Measurements from ENCODE around the gene NDUFAF7. TPM values are rescaled to one million over a fixed set of nuclear protein-coding genes. Genes with fewer than 3 reads are reported as not detected.

NDUFAF7 gene, protein sequence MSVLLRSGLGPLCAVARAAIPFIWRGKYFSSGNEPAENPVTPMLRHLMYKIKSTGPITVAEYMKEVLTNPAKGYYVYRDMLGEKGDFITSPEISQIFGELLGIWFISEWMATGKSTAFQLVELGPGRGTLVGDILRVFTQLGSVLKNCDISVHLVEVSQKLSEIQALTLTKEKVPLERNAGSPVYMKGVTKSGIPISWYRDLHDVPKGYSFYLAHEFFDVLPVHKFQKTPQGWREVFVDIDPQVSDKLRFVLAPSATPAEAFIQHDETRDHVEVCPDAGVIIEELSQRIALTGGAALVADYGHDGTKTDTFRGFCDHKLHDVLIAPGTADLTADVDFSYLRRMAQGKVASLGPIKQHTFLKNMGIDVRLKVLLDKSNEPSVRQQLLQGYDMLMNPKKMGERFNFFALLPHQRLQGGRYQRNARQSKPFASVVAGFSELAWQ
- 9.6 TPM for polyA plus RNA-seq (2013, experiment 1 of 2)
- polyA plus RNA-seq (2013, experiment 2 of 2), result 9.9 TPM

GRCh38 chr2:37231241-37232130, at the start of gene NDUFAF7, which contains the start of gene CEBPZ:
NDUFAF7 (plus strand) TSS chr2:37231658; CDS start chr2:37231706, 48 bp downstream.
CEBPZ (minus strand) TSS chr2:37231596; CDS start chr2:37231567, 29 bp downstream.
- Histone ChIP-seq H3K4ac (ENCODE audit: low read depth in 1 of 2, low read length in 2 of 2) (peak within 1 kb of the TSS; percentile 90 to 98), H2AK5ac (ENCODE audit: low read length, severe bottlenecking) (peak within 1 kb of the TSS; percentile 65), H3K23ac (ENCODE audit: low read length in 2 of 2) (peak within 1 kb of the TSS in 1 of 2 experiments; percentile 50), H3K9ac (ENCODE audit: low read length) (peak within 1 kb of the TSS; percentile 99), H3K4me3 (ENCODE audit: insufficient read depth in 1 of 2, low read depth in 1 of 2, low read length in 2 of 2) (peak within 1 kb of the TSS; percentile 88 to 95), H3K27ac (ENCODE audit: low read length, poor library complexity, severe bottlenecking) (peak within 1 kb of the TSS; percentile 96), H3K4me2 (ENCODE audit: low read length, poor library complexity, severe bottlenecking) (peak within 1 kb of the TSS; percentile 100), H3K79me1 (replicated peaks; ENCODE audit: low read length, poor library complexity, severe bottlenecking) (peaks cover 15% of the 10 kb centered on the region), H2BK12ac (ENCODE audit: low read length in 2 of 2) (peak within 1 kb of the TSS in 1 of 2 experiments; percentile 84), H2BK120ac (ENCODE audit: low read depth, low read length) (peak within 1 kb of the TSS; percentile 87), H2BK15ac (ENCODE audit: low read depth, poor library complexity, severe bottlenecking) (peak within 1 kb of the TSS; percentile 65), H3K4me1 (ENCODE audit: control insufficient read depth, insufficient read depth, low read depth, low read length) (peaks cover 13% of the 10 kb centered on the region), H3K9me3 (ENCODE audit: control insufficient read depth, low read length) (no peaks in the 10 kb centered on the region), H2AFZ (ENCODE audit: low read depth, low read length) (peak within 1 kb of the TSS; percentile 93), H2BK5ac (ENCODE audit: low read depth, low read length, poor library complexity, severe bottlenecking) (peak within 1 kb of the TSS; percentile 93), H3K18ac (ENCODE audit: low read depth in 1 of 2, low read length in 2 of 2) (peak within 1 kb of the TSS; percentile 93 to 97), H4K8ac (ENCODE audit: low read length) (peak within 1 kb of the TSS; percentile 98), H3K14ac (ENCODE audit: low read length in 2 of 2) (peak within 1 kb of the TSS in 1 of 2 experiments; percentile 87), H3K27me3 (ENCODE audit: control insufficient read depth in 1 of 2, insufficient read depth in 1 of 2, low read length in 2 of 2) (no peaks in the 10 kb centered on the region), H3K36me3 (ENCODE audit: control insufficient read depth in 1 of 2, insufficient read depth in 2 of 2, low read depth in 1 of 2, low read length in 2 of 2) (peaks cover 4 to 38% of the 10 kb centered on the region in 2 experiments), H4K91ac (ENCODE audit: low read length) (peak within 1 kb of the TSS; percentile 87)
- WGBS, result under 1% methylated on average over 73 of the region's 73 CpGs
- DNase-seq, result peak; percentile 96

DNA sequence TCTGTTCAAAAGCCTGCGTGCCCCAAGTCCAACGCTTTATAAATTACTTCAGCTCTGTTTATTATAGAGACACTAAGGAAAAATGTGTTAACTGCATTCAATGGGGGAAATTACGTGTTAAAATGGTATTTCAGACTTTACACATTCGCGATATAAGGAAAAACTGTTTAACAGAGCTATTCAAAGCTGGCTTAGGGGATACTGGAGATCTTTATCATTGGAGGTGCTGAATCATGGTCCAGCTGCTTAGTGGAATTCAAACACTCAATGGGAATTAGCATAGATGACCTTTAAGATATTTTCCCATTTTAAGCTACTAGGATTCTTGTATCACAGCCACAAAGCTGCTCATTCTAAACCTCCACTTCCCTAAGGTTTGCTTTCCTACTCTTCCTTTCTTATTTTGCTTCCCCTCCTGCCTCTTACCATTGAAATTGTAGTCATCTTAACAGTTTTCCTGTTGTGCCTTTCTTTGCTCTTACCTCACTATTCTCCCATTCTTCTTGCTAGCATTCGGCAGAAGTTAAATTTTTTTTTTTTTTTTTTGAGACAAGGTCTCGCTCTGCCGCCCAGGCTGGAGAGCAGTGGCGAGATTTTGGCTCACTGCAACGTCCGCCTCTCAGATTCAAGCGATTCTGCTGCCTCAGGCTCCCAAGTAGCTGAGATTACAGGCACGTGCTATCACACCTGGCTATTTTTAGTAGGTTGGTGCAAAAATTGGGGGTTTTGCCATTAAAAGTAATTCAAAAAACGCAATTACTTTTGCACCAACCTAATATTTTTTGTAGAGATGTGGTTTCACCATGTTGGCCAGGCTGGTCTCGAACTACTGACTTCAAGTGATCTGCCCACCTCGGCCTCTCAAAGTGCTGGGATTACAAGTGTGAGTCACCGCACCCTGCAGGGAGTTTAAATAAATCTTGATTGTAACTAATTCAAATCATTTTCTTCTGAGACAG, 49.5 kb upstream of the NDUFAF7 start:
- Histone ChIP-seq H3K4ac (ENCODE audit: low read depth in 1 of 2, low read length in 2 of 2) (no peak overlapping the region), H2BK5ac (ENCODE audit: low read depth, low read length, poor library complexity, severe bottlenecking) (no peak overlapping the region), H3K27ac (ENCODE audit: low read length, poor library complexity, severe bottlenecking) (no peak overlapping the region), H3K18ac (ENCODE audit: low read depth in 1 of 2, low read length in 2 of 2) (no peak overlapping the region), H3K4me2 (ENCODE audit: low read length, poor library complexity, severe bottlenecking) (no peak overlapping the region), H2BK15ac (ENCODE audit: low read depth, poor library complexity, severe bottlenecking) (no peak overlapping the region), H3K4me1 (ENCODE audit: control insufficient read depth, insufficient read depth, low read depth, low read length) (no peaks in the 10 kb centered on the region), H3K9me3 (ENCODE audit: control insufficient read depth, low read length) (no peaks in the 10 kb centered on the region), H3K79me1 (replicated peaks; ENCODE audit: low read length, poor library complexity, severe bottlenecking) (no peaks in the 10 kb centered on the region), H2BK12ac (ENCODE audit: low read length in 2 of 2) (no peak overlapping the region), H2AK5ac (ENCODE audit: low read length, severe bottlenecking) (no peak overlapping the region), H3K27me3 (ENCODE audit: control insufficient read depth in 1 of 2, insufficient read depth in 1 of 2, low read length in 2 of 2) (no peaks in the 10 kb centered on the region), H3K4me3 (ENCODE audit: insufficient read depth in 1 of 2, low read depth in 1 of 2, low read length in 2 of 2) (no peak overlapping the region), H2BK120ac (ENCODE audit: low read depth, low read length) (no peak overlapping the region), H3K23ac (ENCODE audit: low read length in 2 of 2) (no peak overlapping the region), H3K14ac (ENCODE audit: low read length in 2 of 2) (no peak overlapping the region), H4K8ac (ENCODE audit: low read length) (no peak overlapping the region), H3K36me3 (ENCODE audit: control insufficient read depth in 1 of 2, insufficient read depth in 2 of 2, low read depth in 1 of 2, low read length in 2 of 2) (no peaks in the 10 kb centered on the region), H3K9ac (ENCODE audit: low read length) (no peak overlapping the region), H2AFZ (ENCODE audit: low read depth, low read length) (no peak overlapping the region), H4K91ac (ENCODE audit: low read length) (no peak overlapping the region)
- DNase-seq, result peak; percentile 85
- 51% methylated on average over 11 of the region's 17 CpGs for WGBS

DNA sequence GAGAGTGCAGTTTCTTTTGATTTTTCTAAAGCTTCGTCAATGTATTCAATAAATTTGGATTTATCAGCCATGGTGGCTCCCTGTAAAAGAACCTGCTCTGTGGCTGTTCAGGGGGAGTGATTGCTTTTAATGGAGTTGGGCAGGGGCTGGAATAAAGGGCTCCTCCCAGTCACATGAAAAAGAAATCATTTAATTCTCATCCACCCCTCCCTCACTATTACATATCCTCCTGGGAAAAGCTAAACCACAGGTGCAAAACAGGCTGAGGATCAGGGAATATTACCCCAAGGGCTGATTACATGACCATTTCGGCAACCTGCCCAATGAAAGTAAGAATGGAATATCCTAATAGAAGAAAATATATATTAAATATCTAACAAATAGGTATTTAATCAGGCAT, 42.9 kb upstream of the NDUFAF7 start, which contains the start of gene SULT6B1:
Gene SULT6B1, minus strand, starts transcription at position 101 of the 400 bp plus-strand sequence. Its CDS starts 30 bp downstream, at position 71.
- H3K4me3 ChIP-seq (ENCODE audit: insufficient read depth in 1 of 2, low read depth in 1 of 2, low read length in 2 of 2), result no peak within 1 kb of the TSS
- no peaks in the 10 kb centered on the region for H3K27me3 ChIP-seq (ENCODE audit: control insufficient read depth in 1 of 2, insufficient read depth in 1 of 2, low read length in 2 of 2)
- H2BK120ac ChIP-seq (ENCODE audit: low read depth, low read length), result no peak within 1 kb of the TSS
- no peak within 1 kb of the TSS for H2BK15ac ChIP-seq (ENCODE audit: low read depth, poor library complexity, severe bottlenecking)
- DNase-seq, result no peak
- H3K36me3 ChIP-seq (ENCODE audit: control insufficient read depth in 1 of 2, insufficient read depth in 2 of 2, low read depth in 1 of 2, low read length in 2 of 2), result no peaks in the 10 kb centered on the region
- peak within 1 kb of the TSS in 1 of 2 experiments; percentile 7 for H3K18ac ChIP-seq (ENCODE audit: low read depth in 1 of 2, low read length in 2 of 2)
- H2AFZ ChIP-seq (ENCODE audit: low read depth, low read length), result no peak within 1 kb of the TSS
- 100% methylated on average over 1 of the region's 2 CpGs for WGBS
- no peak within 1 kb of the TSS for H3K23ac ChIP-seq (ENCODE audit: low read length in 2 of 2)
- H2AK5ac ChIP-seq (ENCODE audit: low read length, severe bottlenecking), result no peak within 1 kb of the TSS
- H3K4ac ChIP-seq (ENCODE audit: low read depth in 1 of 2, low read length in 2 of 2), result peak within 1 kb of the TSS in 1 of 2 experiments; percentile 35
- peak within 1 kb of the TSS; percentile 18 for H3K9ac ChIP-seq (ENCODE audit: low read length)
- peak within 1 kb of the TSS; percentile 38 for H3K27ac ChIP-seq (ENCODE audit: low read length, poor library complexity, severe bottlenecking)
- no peak within 1 kb of the TSS for H3K14ac ChIP-seq (ENCODE audit: low read length in 2 of 2)
- H2BK5ac ChIP-seq (ENCODE audit: low read depth, low read length, poor library complexity, severe bottlenecking), result no peak within 1 kb of the TSS
- H4K8ac ChIP-seq (ENCODE audit: low read length), result peak within 1 kb of the TSS; percentile 59
- H3K4me2 ChIP-seq (ENCODE audit: low read length, poor library complexity, severe bottlenecking), result no peak within 1 kb of the TSS
- peak within 1 kb of the TSS in 1 of 2 experiments; percentile 21 for H2BK12ac ChIP-seq (ENCODE audit: low read length in 2 of 2)
- no peaks in the 10 kb centered on the region for H3K79me1 ChIP-seq (replicated peaks; ENCODE audit: low read length, poor library complexity, severe bottlenecking)
- peak within 1 kb of the TSS; percentile 9 for H4K91ac ChIP-seq (ENCODE audit: low read length)
- peaks cover 9% of the 10 kb centered on the region for H3K4me1 ChIP-seq (ENCODE audit: control insufficient read depth, insufficient read depth, low read depth, low read length)
- H3K9me3 ChIP-seq (ENCODE audit: control insufficient read depth, low read length), result no peaks in the 10 kb centered on the region

Data from mesenchymal stem cell (in vitro differentiated cells and primary cell).